Activated naive CD4-positive, alpha-beta T cell treated with anti-CD3 and anti-CD28 coated beads, Interleukin-2, amount 10 ng/mL, durations not matched to agents 7 days and 5 days (primary cell): Measurements from ENCODE around the gene RHBDD1.

Experiments used
- CTCF ChIA-PET: fragments of 350-600 bp; sonication (Branson Sonifier 250); formaldehyde crosslinking; loops from one replicate; lab custom pipeline; 2021; ENCODE audit warnings: antibody characterized with exemption; lab: Charles Lee
- DNase-seq: peaks from one replicate; pipeline ENCODE4 v3.0.0-alpha.2; 2020
- H3K27ac Mint-ChIP-seq: one replicate; pipeline ENCODE4 v1.8.0; 2021; ENCODE audit warnings: mild to moderate bottlenecking, moderate library complexity, mixed read lengths
- H3K27me3 Mint-ChIP-seq: one replicate; pipeline ENCODE4 v1.8.0; 2021; ENCODE audit warnings: mild to moderate bottlenecking, mixed read lengths
- H3K36me3 Mint-ChIP-seq: one replicate; pipeline ENCODE4 v1.8.0; 2021; ENCODE audit warnings: mixed read lengths
- H3K4me1 Mint-ChIP-seq: one replicate; pipeline ENCODE4 v1.8.0; 2021; ENCODE audit warnings: mixed read lengths
- H3K4me3 Mint-ChIP-seq: one replicate; pipeline ENCODE4 v1.8.0; 2021; ENCODE audit warnings: mild to moderate bottlenecking, moderate library complexity, mixed read lengths
- H3K9me3 Mint-ChIP-seq: one replicate; pipeline ENCODE4 v1.8.0; 2021; ENCODE audit warnings: mixed read lengths

RHBDD1 gene

DNA sequence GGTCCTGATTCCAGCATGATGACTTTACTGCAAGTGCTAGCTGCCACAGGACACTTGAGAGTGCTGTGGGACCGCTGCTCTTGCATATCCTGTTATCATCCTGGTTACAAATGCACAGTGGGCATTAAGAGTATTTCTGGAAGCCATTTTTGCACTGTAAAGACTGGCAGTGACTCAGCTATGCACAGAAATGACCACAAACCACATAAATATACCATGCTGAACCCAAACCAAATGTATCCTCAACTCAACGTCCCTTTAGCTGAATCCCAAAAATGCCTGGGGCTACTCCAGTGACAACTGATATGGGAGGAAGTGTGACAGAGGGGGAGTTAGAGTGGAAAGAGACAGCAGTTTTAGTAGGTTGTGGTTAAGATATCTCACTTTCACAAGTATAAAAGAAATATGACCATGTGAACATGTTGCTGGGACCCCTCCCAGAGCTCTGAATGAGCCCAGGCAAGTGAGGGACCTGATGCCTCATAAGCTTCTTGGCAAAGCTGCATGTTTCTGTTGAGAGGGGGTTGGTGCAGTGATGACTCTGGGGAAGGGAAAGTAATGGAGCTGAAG lies 37.3 kb downstream of the RHBDD1 start:
- no peak overlapping the region for H3K27ac Mint-ChIP-seq
- no peak overlapping the region for H3K4me3 Mint-ChIP-seq
- peaks cover 38% of the 10 kb centered on the region for H3K36me3 Mint-ChIP-seq

DNA sequence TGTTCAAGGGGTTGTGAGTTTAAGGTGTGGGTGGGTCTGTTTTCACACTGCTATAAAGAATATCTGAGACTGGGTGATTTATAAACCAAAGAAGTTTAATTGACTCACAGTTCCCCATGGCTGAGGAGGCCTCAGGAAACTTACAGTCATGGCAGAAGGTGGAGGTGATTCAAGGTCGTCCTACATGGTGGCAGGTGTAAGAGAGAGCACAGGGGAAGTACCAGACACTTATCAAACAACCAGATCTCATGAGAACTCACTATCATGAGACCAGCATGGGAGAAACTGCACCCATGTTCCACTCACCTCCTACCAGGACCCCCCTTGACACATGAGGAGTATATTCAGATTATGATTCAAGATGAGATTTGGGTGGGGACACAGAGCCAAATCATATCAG lies 38.0 kb downstream of the RHBDD1 start:
- peaks cover 39% of the 10 kb centered on the region for H3K36me3 Mint-ChIP-seq
- H3K27ac Mint-ChIP-seq, result peak overlapping the region; percentile 12
- H3K9me3 Mint-ChIP-seq, result no peaks in the 10 kb centered on the region
- DNase-seq, result no peak
- no peaks in the 10 kb centered on the region for H3K27me3 Mint-ChIP-seq
- no peak overlapping the region for H3K4me3 Mint-ChIP-seq
- CTCF ChIA-PET, result no interaction called here
- H3K4me1 Mint-ChIP-seq, result peaks cover 5% of the 10 kb centered on the region

More for the DNA sequence above, 37.3 kb downstream of the RHBDD1 start:
- no peak for DNase-seq
- Mint-ChIP-seq H3K4me1 (peaks cover 5% of the 10 kb centered on the region), H3K9me3 (no peaks in the 10 kb centered on the region), H3K27me3 (no peaks in the 10 kb centered on the region)
- CTCF ChIA-PET, result no interaction called here

DNA sequence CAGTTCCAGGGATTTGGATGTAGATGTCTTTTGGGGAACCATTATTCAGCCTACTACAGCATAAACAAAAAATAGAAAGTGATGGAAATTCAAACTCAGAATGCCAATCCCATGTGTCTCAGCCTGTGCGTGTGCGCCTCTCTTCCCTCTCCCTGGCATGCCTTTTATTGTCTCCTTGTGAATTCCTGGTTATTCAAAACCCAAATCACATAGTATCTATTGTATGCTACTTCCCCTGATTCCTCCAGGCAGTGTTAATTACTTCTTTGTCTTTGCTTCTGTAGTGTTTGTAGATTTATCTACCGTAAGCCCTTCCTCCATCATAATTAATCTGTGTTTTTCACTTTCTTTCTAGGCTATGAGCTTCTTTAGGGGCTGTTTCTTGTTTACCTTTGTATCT lies 38.9 kb downstream of the RHBDD1 start:
- Mint-ChIP-seq H3K36me3 (peaks cover 40% of the 10 kb centered on the region), H3K4me1 (peaks cover 5% of the 10 kb centered on the region), H3K27ac (no peak overlapping the region), H3K4me3 (no peak overlapping the region), H3K9me3 (no peaks in the 10 kb centered on the region), H3K27me3 (no peaks in the 10 kb centered on the region)
- CTCF ChIA-PET, result no interaction called here
- DNase-seq, result no peak

DNA sequence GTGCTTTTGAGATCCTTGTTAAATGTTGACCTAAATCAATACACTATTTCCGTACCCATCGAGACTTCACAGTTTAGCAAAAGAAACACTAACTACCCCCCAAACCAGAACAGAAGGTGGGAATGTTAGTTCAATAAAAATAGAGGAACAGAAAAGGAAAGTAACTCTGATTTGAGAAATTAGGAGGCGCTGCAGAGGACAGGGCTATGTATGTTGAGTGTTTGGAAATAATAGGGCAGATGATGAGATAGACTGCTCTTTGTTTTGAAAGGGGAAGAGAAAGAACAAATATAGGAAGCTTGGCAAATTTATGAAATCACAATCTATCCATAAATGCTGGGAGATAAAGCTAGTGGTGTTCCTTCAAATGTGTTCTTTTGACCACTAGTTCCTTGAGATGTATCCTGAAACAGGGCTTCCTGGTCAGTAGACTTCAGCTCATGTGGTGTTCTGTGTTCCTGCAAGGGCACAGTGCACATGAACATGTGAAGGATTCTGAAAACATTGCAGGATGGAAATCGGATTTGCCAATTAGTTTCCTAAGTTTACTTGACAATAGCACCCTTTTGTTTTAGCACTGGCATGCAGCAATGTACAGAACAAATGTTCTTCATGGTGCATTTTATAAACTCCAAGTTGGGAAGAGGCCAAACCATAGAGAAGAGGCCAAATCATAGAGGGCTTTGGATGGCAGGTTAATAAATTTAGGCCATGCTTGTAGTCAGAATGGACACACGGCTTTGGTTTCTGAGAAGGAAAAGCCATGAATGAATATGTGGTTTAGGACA lies 39.8 kb downstream of the RHBDD1 start:
- CTCF ChIA-PET, result no interaction called here
- no peak for DNase-seq
- Mint-ChIP-seq H3K27me3 (no peaks in the 10 kb centered on the region), H3K4me3 (no peak overlapping the region), H3K27ac (no peak overlapping the region), H3K36me3 (peaks cover 41% of the 10 kb centered on the region), H3K4me1 (peaks cover 5% of the 10 kb centered on the region), H3K9me3 (no peaks in the 10 kb centered on the region)

DNA sequence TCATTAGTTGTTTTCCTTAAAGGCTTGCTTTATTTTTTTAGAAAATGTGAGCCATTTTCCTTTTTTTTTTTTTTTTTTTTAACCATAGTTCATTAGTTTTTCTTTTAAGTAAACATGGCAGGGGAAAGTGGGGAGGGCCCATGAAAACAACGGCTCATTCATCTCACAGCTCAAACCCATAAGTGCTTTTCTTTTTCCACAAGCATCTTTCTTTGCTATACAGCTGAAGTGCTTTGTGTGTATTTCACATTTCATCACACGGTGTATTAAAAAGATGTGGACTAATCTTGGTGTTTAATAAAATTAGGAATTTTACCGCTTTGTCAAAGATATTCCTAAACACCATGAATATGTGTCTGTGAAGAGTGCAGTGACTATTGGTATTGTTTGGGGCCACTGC lies 41.6 kb downstream of the RHBDD1 start:
- Mint-ChIP-seq H3K27me3 (no peaks in the 10 kb centered on the region), H3K36me3 (peaks cover 41% of the 10 kb centered on the region), H3K9me3 (no peaks in the 10 kb centered on the region), H3K4me3 (no peak overlapping the region), H3K27ac (no peak overlapping the region), H3K4me1 (peaks cover 5% of the 10 kb centered on the region)
- DNase-seq, result no peak
- CTCF ChIA-PET, result interaction anchor here (0.6 to 0.7 kb wide), 2 partner anchors 100 to 106 kb away, joined by 3 read pairs; no protein-coding TSS in a partner anchor

DNA sequence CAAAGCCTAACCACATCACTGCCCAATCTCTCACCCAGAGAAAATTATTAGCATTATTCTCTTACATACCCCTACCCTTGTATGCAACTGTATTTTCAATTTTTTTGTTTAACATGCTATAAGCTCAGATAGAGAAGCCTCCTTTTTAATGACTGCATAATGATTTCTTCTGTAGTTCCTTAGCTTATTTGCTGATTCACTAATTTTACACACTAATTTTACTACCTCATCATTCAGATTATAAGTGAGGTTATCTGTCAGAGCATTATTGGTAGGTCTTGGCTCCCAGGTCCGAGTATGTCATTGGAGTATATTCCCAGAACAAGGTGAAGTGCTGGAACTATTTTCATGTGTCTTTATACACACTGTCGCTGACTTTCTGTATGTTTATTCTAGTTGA lies 45.4 kb downstream of the RHBDD1 start:
- DNase-seq, result no peak
- H3K4me3 Mint-ChIP-seq, result no peak overlapping the region
- peaks cover 28% of the 10 kb centered on the region for H3K36me3 Mint-ChIP-seq
- no peaks in the 10 kb centered on the region for H3K9me3 Mint-ChIP-seq
- CTCF ChIA-PET, result no interaction called here
- H3K27ac Mint-ChIP-seq, result no peak overlapping the region
- no peaks in the 10 kb centered on the region for H3K4me1 Mint-ChIP-seq
- H3K27me3 Mint-ChIP-seq, result no peaks in the 10 kb centered on the region

DNA sequence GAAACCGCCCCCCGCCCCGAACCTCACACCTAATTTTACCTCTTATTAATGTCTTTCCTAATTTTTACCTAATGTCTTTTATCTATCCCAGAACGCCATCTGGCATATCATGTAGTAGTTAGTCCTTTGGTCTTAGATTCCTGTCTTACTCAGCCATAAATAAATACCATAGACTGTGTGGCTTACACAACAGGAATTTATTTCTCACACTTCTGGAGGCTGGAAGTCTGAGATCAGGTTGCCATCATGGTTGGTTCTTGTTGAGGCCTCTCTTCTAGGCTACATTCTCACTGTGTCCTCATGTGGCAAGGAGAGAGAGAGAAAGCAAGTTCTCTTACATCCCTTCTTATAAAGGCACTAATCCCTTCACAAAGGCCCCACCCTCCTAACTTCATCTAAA lies 46.8 kb downstream of the RHBDD1 start:
- Mint-ChIP-seq H3K27me3 (no peaks in the 10 kb centered on the region), H3K27ac (no peak overlapping the region), H3K4me1 (no peaks in the 10 kb centered on the region), H3K4me3 (no peak overlapping the region), H3K36me3 (peaks cover 28% of the 10 kb centered on the region), H3K9me3 (no peaks in the 10 kb centered on the region)
- CTCF ChIA-PET, result no interaction called here
- no peak for DNase-seq

DNA sequence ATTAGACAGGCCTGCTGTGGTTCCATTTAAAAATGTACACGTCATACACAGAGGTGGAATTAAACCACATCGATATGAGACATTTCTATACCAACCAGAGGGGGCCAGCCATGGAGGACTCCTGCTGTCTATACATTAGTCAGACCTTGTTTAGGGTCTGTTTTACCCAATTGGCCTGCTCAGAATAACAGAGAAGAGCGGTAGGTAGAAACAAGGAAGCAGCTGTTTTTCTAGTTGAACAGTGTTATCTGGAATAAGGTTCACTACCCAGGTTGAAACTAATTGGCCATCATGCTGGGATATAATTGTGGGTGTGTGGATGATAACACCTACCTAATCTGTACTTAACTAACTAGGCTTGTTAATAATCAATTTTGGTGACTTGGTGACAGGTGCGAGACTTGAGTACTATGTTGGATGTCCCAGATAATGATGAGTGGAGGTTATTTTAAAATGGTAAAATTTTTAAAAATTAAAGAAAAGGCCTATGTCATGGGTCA lies 47.5 kb downstream of the RHBDD1 start:
- no peak overlapping the region for H3K27ac Mint-ChIP-seq
- CTCF ChIA-PET, result no interaction called here

DNA sequence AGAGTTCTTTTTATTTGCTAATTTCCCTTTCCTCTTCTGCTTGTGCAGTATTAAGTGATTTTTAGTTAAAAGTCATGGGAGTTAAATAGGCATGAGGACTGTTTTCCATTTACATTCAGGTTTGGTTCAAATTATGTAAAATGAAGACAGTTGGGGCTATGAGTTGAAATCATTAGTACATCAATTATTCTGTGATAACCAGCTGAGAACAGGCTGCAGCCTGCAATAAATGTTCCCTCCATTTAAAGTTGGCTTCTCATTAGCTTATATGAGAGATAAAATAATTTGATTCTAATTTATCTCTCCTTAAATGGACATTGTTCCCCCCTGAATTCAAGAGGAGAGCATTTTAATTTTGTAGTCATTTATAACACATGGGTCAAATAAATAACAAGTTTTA lies 48.3 kb downstream of the RHBDD1 start:
- H3K9me3 Mint-ChIP-seq, result no peaks in the 10 kb centered on the region
- H3K4me1 Mint-ChIP-seq, result no peaks in the 10 kb centered on the region
- no peak for DNase-seq
- peaks cover 17% of the 10 kb centered on the region for H3K36me3 Mint-ChIP-seq
- no peaks in the 10 kb centered on the region for H3K27me3 Mint-ChIP-seq
- CTCF ChIA-PET, result no interaction called here
- no peak overlapping the region for H3K4me3 Mint-ChIP-seq
- H3K27ac Mint-ChIP-seq, result no peak overlapping the region

More for the DNA sequence above, 47.5 kb downstream of the RHBDD1 start:
- no peak for DNase-seq
- peaks cover 25% of the 10 kb centered on the region for H3K36me3 Mint-ChIP-seq
- no peaks in the 10 kb centered on the region for H3K9me3 Mint-ChIP-seq
- no peak overlapping the region for H3K4me3 Mint-ChIP-seq
- no peaks in the 10 kb centered on the region for H3K27me3 Mint-ChIP-seq
- no peaks in the 10 kb centered on the region for H3K4me1 Mint-ChIP-seq

DNA sequence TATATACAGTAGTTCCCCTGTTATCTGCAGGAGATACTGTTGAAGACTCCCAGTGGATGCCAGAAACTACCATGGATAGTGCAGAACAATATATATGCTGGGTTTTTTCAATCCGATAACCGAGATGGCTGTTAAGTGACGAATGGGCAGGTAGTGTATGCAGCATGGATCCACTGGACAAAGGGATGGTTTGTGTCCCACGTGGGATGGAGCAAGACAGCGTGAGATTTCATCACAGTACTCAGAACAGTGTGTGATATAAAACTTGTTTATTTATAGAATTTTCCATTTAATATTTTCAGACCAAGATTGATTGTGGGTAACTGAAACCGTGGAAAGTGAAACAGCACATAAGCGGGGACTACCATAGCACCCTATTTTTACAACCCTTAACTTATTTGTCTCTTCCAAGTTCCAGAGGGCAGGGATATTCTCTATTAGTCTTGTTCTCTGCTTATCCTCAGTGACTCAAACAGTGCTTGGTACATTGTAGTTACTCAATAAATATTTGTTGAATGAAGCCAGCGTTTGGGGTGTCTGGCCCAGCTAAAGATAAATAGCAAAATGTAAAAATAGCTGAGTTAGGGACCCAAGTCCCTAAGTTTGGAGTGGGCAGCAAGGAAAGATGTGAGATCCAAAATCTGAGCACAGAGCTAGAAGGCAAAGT lies 50.0 kb downstream of the RHBDD1 start:
- CTCF ChIA-PET, result no interaction called here
- Mint-ChIP-seq H3K36me3 (peaks cover 9% of the 10 kb centered on the region), H3K4me1 (no peaks in the 10 kb centered on the region), H3K27ac (no peak overlapping the region), H3K4me3 (no peak overlapping the region), H3K9me3 (no peaks in the 10 kb centered on the region), H3K27me3 (no peaks in the 10 kb centered on the region)
- no peak for DNase-seq

DNA sequence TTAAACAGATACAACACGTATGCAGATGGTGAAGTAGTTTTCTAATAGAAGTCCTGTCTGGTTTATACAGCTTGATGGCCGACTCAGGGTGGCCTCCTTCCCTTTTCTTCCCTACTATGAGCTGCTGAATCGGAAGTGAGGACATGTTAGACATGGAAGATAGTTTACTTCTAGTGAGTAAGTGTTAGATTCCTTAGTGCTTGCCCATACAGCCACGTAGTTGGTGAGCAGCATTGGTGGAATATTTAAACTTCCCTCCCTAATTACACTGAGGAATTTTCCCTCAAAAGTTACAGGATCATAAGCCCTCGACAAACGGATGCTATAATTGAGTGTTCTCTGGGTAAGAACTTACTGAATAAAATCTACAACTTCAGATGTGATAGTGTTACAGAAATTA lies 52.1 kb downstream of the RHBDD1 start:
- Mint-ChIP-seq H3K27ac (no peak overlapping the region), H3K4me3 (no peak overlapping the region), H3K4me1 (no peaks in the 10 kb centered on the region), H3K27me3 (no peaks in the 10 kb centered on the region), H3K36me3 (peaks cover 6% of the 10 kb centered on the region), H3K9me3 (no peaks in the 10 kb centered on the region)
- DNase-seq, result no peak
- CTCF ChIA-PET, result no interaction called here

DNA sequence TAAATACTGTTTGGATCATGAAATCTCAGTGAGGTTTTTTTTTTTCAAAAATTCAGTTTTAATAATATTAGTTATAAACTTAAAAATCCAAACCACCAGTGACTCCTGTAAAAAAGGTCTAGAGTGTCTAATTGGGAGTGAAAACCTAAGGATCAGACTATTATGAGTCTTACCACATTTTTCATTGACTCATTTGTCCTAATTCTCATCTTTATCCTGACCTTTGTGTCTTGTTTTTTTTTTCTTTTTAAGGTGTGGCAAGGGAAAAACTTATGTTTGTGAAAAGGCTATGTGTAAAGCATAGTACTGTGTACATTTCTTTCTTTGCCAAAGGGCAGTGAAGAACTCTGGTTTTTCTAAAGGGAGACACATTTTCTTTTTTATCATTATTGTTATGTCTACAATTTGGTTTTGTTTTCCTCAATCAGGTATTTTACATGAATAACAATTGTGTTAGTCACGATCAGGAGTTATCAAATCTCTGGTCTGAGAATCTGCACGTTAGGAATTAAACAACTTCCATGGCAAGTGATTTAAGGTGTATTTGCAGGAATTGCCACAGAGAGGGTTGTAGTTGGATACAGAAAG lies 52.6 kb downstream of the RHBDD1 start:
- CTCF ChIA-PET, result no interaction called here
- no peak overlapping the region for H3K27ac Mint-ChIP-seq
- no peaks in the 10 kb centered on the region for H3K27me3 Mint-ChIP-seq
- no peaks in the 10 kb centered on the region for H3K4me1 Mint-ChIP-seq
- H3K4me3 Mint-ChIP-seq, result no peak overlapping the region
- H3K36me3 Mint-ChIP-seq, result peaks cover 3% of the 10 kb centered on the region
- H3K9me3 Mint-ChIP-seq, result no peaks in the 10 kb centered on the region
- DNase-seq, result no peak

DNA sequence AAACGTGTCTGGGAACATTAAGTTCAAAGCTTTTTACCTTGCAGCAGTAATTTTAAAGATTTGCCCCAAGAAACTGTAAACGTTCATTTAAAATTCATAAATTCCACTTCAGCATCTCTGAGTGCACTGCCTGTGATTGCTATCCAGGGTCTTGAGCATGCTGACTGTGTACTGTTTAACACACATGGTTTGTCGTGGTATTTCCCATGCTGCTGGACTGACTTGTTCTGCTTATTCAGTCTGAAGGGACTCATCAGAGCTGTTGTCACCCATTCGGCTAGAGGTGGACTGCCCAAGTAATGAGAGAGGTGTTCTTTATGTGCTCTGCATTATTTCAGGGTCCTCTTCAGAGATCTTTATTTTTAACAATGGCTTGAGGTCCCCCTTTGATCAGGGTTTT lies 53.1 kb downstream of the RHBDD1 start:
- Mint-ChIP-seq H3K4me3 (no peak overlapping the region), H3K27me3 (no peaks in the 10 kb centered on the region), H3K36me3 (peaks cover 3% of the 10 kb centered on the region), H3K4me1 (no peaks in the 10 kb centered on the region), H3K9me3 (no peaks in the 10 kb centered on the region), H3K27ac (no peak overlapping the region)
- no peak for DNase-seq
- CTCF ChIA-PET, result no interaction called here

DNA sequence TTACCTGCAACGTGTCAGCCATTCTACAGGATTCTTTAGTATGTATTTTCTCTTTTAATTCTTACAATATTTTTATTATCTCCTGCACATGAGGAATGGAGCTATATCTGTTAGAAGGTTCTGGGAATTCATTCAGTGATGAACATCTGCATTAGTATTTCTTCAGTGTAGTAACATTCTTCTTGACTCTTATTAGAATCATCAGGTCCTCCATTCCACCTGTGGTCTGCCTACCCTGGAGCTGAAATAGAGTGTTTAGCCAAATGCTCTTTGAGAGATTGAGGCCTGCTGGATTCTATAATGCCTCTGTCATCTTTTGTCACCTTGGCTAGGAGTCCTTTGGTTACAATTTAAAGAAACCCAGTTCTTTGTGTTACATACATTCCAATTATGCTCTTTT lies 54.4 kb downstream of the RHBDD1 start:
- Mint-ChIP-seq H3K9me3 (no peaks in the 10 kb centered on the region), H3K4me1 (no peaks in the 10 kb centered on the region), H3K4me3 (no peak overlapping the region), H3K36me3 (peaks cover 5% of the 10 kb centered on the region), H3K27ac (no peak overlapping the region), H3K27me3 (no peaks in the 10 kb centered on the region)
- CTCF ChIA-PET, result no interaction called here
- DNase-seq, result no peak
